ENCODE measurements around the gene ICOS. TPM values are rescaled to one million over a fixed set of nuclear protein-coding genes. Genes with fewer than 3 reads are reported as not detected.

Gene ICOS
- total RNA-seq: 100 to 1,000 TPM; 187 to 190 TPM

- ChIA-PET CTCF (no interaction called here), POLR2A (interaction anchor here (0.8 to 7.6 kb wide), 15 partner anchors 9 to 229 kb away, joined by 3 to 188 read pairs (median 11); partner anchors contain the start of genes CD28 and CTLA4)
- Mint-ChIP-seq H3K36me3 (peaks cover 67% of the 10 kb centered on the region), H3K27ac (peak within 1 kb of the TSS; percentile 97), H3K9me3 (no peaks in the 10 kb centered on the region), H3K4me3 (peak within 1 kb of the TSS; percentile 97), H3K27me3 (no peaks in the 10 kb centered on the region), H3K4me1 (ENCODE audit: low read depth) (peaks cover 50% of the 10 kb centered on the region)
- peak; percentile 75 for DNase-seq
- intact Hi-C loops (cut with micrococcal nuclease): loop anchor here (1.0 to 2.0 kb wide), 2 partner anchors 170 to 1302 kb away; partner anchors contain the start of gene FAM117B
Measured at GRCh38 chr2:203936535-203936934, at the start of gene ICOS. Gene ICOS, plus strand, starts transcription at chr2:203936763. Its CDS starts 52 bp downstream, at chr2:203936815.

GRCh38 chr2:203887677-203888076 lies 48.9 kb upstream of the ICOS start:
- H3K36me3 Mint-ChIP-seq: no peaks in the 10 kb centered on the region
- no peak overlapping the region for H3K4me3 Mint-ChIP-seq
- H3K4me1 Mint-ChIP-seq (ENCODE audit: low read depth): peaks cover 84% of the 10 kb centered on the region
- no peak for DNase-seq
- peak overlapping the region; percentile 90 for H3K27ac Mint-ChIP-seq
- intact Hi-C loops (cut with micrococcal nuclease): loop anchor here (2.0 kb wide), 4 partner anchors 21 to 131 kb away; no protein-coding TSS in a partner anchor
- H3K27me3 Mint-ChIP-seq: peaks cover 2% of the 10 kb centered on the region
- no peaks in the 10 kb centered on the region for H3K9me3 Mint-ChIP-seq
- POLR2A ChIA-PET: interaction anchor here (0.9 to 3.6 kb wide), 19 partner anchors 9 to 183 kb away, joined by 3 to 190 read pairs (median 9); partner anchors contain the start of genes CD28, CTLA4 and ICOS
- CTCF ChIA-PET: interaction anchor here (0.8 to 3.0 kb wide), 7 partner anchors 14 to 76 kb away, joined by 3 to 23 read pairs (median 6); partner anchors contain the start of gene CTLA4

- Mint-ChIP-seq H3K4me1 (ENCODE audit: low read depth) (peaks cover 86% of the 10 kb centered on the region), H3K27ac (peak overlapping the region; percentile 90), H3K36me3 (no peaks in the 10 kb centered on the region), H3K4me3 (no peak overlapping the region), H3K9me3 (no peaks in the 10 kb centered on the region), H3K27me3 (no peaks in the 10 kb centered on the region)
- CTCF ChIA-PET: interaction anchor here (0.6 to 1.7 kb wide), 5 partner anchors 9 to 22 kb away, joined by 3 to 6 read pairs (median 3); no protein-coding TSS in a partner anchor
- DNase-seq: no peak
- POLR2A ChIA-PET: interaction anchor here (0.8 to 7.9 kb wide), 9 partner anchors 9 to 178 kb away, joined by 3 to 185 read pairs (median 5); partner anchors contain the start of genes CTLA4 and ICOS
- intact Hi-C loops (cut with micrococcal nuclease): no loop called here
Measured at GRCh38 chr2:203889542-203889941, 47.0 kb upstream of the ICOS start.

GRCh38 chr2:203889944-203890343 lies 46.6 kb upstream of the ICOS start:
- ChIA-PET CTCF (interaction anchor here (0.6 to 1.7 kb wide), 6 partner anchors 9 to 22 kb away, joined by 3 to 6 read pairs (median 3); partner anchors contain the start of gene CTLA4), POLR2A (interaction anchor here (0.8 to 7.9 kb wide), 9 partner anchors 10 to 179 kb away, joined by 3 to 185 read pairs (median 5); partner anchors contain the start of genes CTLA4 and ICOS)
- Mint-ChIP-seq H3K27me3 (no peaks in the 10 kb centered on the region), H3K4me1 (ENCODE audit: low read depth) (peaks cover 86% of the 10 kb centered on the region), H3K4me3 (peak overlapping the region; percentile 2), H3K9me3 (no peaks in the 10 kb centered on the region), H3K27ac (peak overlapping the region; percentile 90), H3K36me3 (no peaks in the 10 kb centered on the region)
- intact Hi-C loops (cut with micrococcal nuclease): loop anchor here (2.0 to 5.0 kb wide), 3 partner anchors 99 to 313 kb away; no protein-coding TSS in a partner anchor
- DNase-seq: no peak

GRCh38 chr2:203890733-203891132 lies 45.8 kb upstream of the ICOS start:
- CTCF ChIA-PET: interaction anchor here (1.0 to 1.3 kb wide), 2 partner anchors 23 to 75 kb away, joined by 3 to 4 read pairs; partner anchors contain the start of gene CTLA4
- peak overlapping the region; percentile 90 for H3K27ac Mint-ChIP-seq
- no peak for DNase-seq
- POLR2A ChIA-PET: interaction anchor here (0.9 to 7.9 kb wide), 14 partner anchors 9 to 652 kb away, joined by 3 to 185 read pairs (median 6); partner anchors contain the start of genes CTLA4, CYP20A1 and ICOS
- peak overlapping the region; percentile 38 for H3K4me3 Mint-ChIP-seq
- no peaks in the 10 kb centered on the region for H3K27me3 Mint-ChIP-seq
- H3K4me1 Mint-ChIP-seq (ENCODE audit: low read depth): peaks cover 81% of the 10 kb centered on the region
- intact Hi-C loops (cut with micrococcal nuclease): loop anchor here (1.0 to 5.0 kb wide), 6 partner anchors 19 to 313 kb away; no protein-coding TSS in a partner anchor
- H3K36me3 Mint-ChIP-seq: no peaks in the 10 kb centered on the region
- H3K9me3 Mint-ChIP-seq: no peaks in the 10 kb centered on the region

- Mint-ChIP-seq H3K27ac (peak overlapping the region; percentile 90), H3K4me3 (peak overlapping the region; percentile 49), H3K36me3 (no peaks in the 10 kb centered on the region), H3K27me3 (no peaks in the 10 kb centered on the region), H3K4me1 (ENCODE audit: low read depth) (peaks cover 77% of the 10 kb centered on the region), H3K9me3 (no peaks in the 10 kb centered on the region)
- peak; percentile 83 for DNase-seq
- intact Hi-C loops (cut with micrococcal nuclease): loop anchor here (1.0 to 5.0 kb wide), 6 partner anchors 20 to 314 kb away; no protein-coding TSS in a partner anchor
- CTCF ChIA-PET: interaction anchor here (1.0 to 1.3 kb wide), 3 partner anchors 23 to 76 kb away, joined by 3 to 4 read pairs (median 3); partner anchors contain the start of gene CTLA4
- POLR2A ChIA-PET: interaction anchor here (0.6 to 7.9 kb wide), 15 partner anchors 8 to 652 kb away, joined by 3 to 185 read pairs (median 6); partner anchors contain the start of genes CTLA4, CYP20A1 and ICOS
Measured at GRCh38 chr2:203891474-203891873, 45.1 kb upstream of the ICOS start.

GRCh38 chr2:203892207-203892606 lies 44.4 kb upstream of the ICOS start:
- H3K36me3 Mint-ChIP-seq: no peaks in the 10 kb centered on the region
- no peaks in the 10 kb centered on the region for H3K9me3 Mint-ChIP-seq
- CTCF ChIA-PET: interaction anchor here (1.2 kb wide), 1 partner anchor 24 kb away, joined by 3 read pairs; the partner anchor contains the start of gene CTLA4
- DNase-seq: no peak
- intact Hi-C loops (cut with micrococcal nuclease): loop anchor here (5.0 kb wide), 2 partner anchors 160 to 315 kb away; no protein-coding TSS in a partner anchor
- H3K4me3 Mint-ChIP-seq: no peak overlapping the region
- H3K4me1 Mint-ChIP-seq (ENCODE audit: low read depth): peaks cover 75% of the 10 kb centered on the region
- H3K27me3 Mint-ChIP-seq: no peaks in the 10 kb centered on the region
- POLR2A ChIA-PET: interaction anchor here (1.2 to 7.9 kb wide), 8 partner anchors 18 to 184 kb away, joined by 4 to 185 read pairs (median 11); partner anchors contain the start of genes CTLA4 and ICOS
- H3K27ac Mint-ChIP-seq: peak overlapping the region; percentile 90

GRCh38 chr2:203893401-203893800 lies 43.2 kb upstream of the ICOS start:
- peak overlapping the region; percentile 14 for H3K4me3 Mint-ChIP-seq
- POLR2A ChIA-PET: interaction anchor here (0.7 to 7.9 kb wide), 4 partner anchors 14 to 187 kb away, joined by 3 to 185 read pairs (median 3); partner anchors contain the start of genes CD28 and CTLA4

GRCh38 chr2:203893840-203894239 lies 42.7 kb upstream of the ICOS start:
- Mint-ChIP-seq H3K27me3 (no peaks in the 10 kb centered on the region), H3K4me1 (ENCODE audit: low read depth) (peaks cover 77% of the 10 kb centered on the region), H3K36me3 (no peaks in the 10 kb centered on the region), H3K27ac (peak overlapping the region; percentile 84), H3K9me3 (no peaks in the 10 kb centered on the region), H3K4me3 (peak overlapping the region; percentile 14)
- ChIA-PET CTCF (interaction anchor here (1.3 to 2.2 kb wide), 2 partner anchors 12 to 16 kb away, joined by 5 to 10 read pairs; no protein-coding TSS in a partner anchor), POLR2A (interaction anchor here (0.7 to 7.9 kb wide), 5 partner anchors 14 to 187 kb away, joined by 3 to 185 read pairs (median 3); partner anchors contain the start of genes CD28 and CTLA4)
- intact Hi-C loops (cut with micrococcal nuclease): loop anchor here (1.0 to 5.0 kb wide), 5 partner anchors 8 to 317 kb away; no protein-coding TSS in a partner anchor
- no peak for DNase-seq

More at GRCh38 chr2:203893401-203893800, 43.2 kb upstream of the ICOS start:
- CTCF ChIA-PET: interaction anchor here (1.3 to 2.2 kb wide), 2 partner anchors 12 to 16 kb away, joined by 5 to 10 read pairs; no protein-coding TSS in a partner anchor
- Mint-ChIP-seq H3K27ac (peak overlapping the region; percentile 84), H3K9me3 (no peaks in the 10 kb centered on the region), H3K27me3 (no peaks in the 10 kb centered on the region), H3K36me3 (no peaks in the 10 kb centered on the region), H3K4me1 (ENCODE audit: low read depth) (peaks cover 77% of the 10 kb centered on the region)
- intact Hi-C loops (cut with micrococcal nuclease): loop anchor here (5.0 kb wide), 2 partner anchors 161 to 316 kb away; no protein-coding TSS in a partner anchor
- no peak for DNase-seq

- Mint-ChIP-seq H3K27me3 (no peaks in the 10 kb centered on the region), H3K36me3 (no peaks in the 10 kb centered on the region), H3K4me1 (ENCODE audit: low read depth) (peaks cover 75% of the 10 kb centered on the region), H3K27ac (peak overlapping the region; percentile 84), H3K9me3 (no peaks in the 10 kb centered on the region), H3K4me3 (peak overlapping the region; percentile 14)
- intact Hi-C loops (cut with micrococcal nuclease): loop anchor here (1.0 to 5.0 kb wide), 5 partner anchors 8 to 317 kb away; no protein-coding TSS in a partner anchor
- DNase-seq: no peak
- CTCF ChIA-PET: interaction anchor here (0.6 to 2.2 kb wide), 3 partner anchors 11 to 186 kb away, joined by 3 to 10 read pairs (median 5); no protein-coding TSS in a partner anchor
- POLR2A ChIA-PET: interaction anchor here (0.9 to 7.9 kb wide), 5 partner anchors 8 to 70 kb away, joined by 3 to 185 read pairs (median 6); partner anchors contain the start of gene CTLA4
Measured at GRCh38 chr2:203894262-203894661, 42.3 kb upstream of the ICOS start.

GRCh38 chr2:203897544-203897943 lies 39.0 kb upstream of the ICOS start:
- no peaks in the 10 kb centered on the region for H3K27me3 Mint-ChIP-seq
- ChIA-PET CTCF (interaction anchor here (0.7 to 3.8 kb wide), 6 partner anchors 12 to 82 kb away, joined by 3 to 15 read pairs (median 4); no protein-coding TSS in a partner anchor), POLR2A (interaction anchor here (0.9 to 2.2 kb wide), 6 partner anchors 11 to 30 kb away, joined by 3 to 15 read pairs (median 6); partner anchors contain the start of gene CTLA4)
- H3K4me1 Mint-ChIP-seq (ENCODE audit: low read depth): peaks cover 45% of the 10 kb centered on the region
- peak overlapping the region; percentile 30 for H3K27ac Mint-ChIP-seq
- no peak overlapping the region for H3K4me3 Mint-ChIP-seq
- peaks cover 17% of the 10 kb centered on the region for H3K36me3 Mint-ChIP-seq
- DNase-seq: no peak
- intact Hi-C loops (cut with micrococcal nuclease): no loop called here
- H3K9me3 Mint-ChIP-seq: peaks cover 18% of the 10 kb centered on the region

Measured in activated CD4-positive, alpha-beta memory T cell treated with anti-CD3 and anti-CD28 coated beads for 36 hours (primary cell).